ENCODE results near the gene CHAC1. TPM values are rescaled to one million over a fixed set of nuclear protein-coding genes. Genes with fewer than 3 reads are reported as not detected.

Gene CHAC1
- total RNA-seq, 4 donors from 2014 or later = 0.60 to 6.7 (median 2.5) TPM

DNA sequence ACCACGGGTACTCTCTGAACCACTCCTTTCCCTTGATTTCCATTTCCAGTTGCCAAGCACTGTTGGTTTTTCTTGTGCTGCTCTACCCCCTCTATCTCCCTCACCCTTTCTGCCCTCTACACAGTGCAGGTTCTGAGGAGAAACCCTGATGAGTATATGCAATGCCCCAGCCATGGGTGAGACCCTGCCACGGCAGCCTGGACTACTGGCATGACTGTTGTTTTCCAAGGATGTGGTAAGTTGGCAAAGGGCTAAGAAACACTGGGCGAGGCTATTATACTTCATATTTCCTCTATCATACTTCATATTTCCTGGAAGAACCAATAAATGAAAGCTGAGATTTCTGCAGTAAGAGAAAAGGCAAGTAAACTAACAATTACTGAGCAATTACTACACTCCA is 27.9 kb downstream of the CHAC1 start:
- peaks cover 0 to 82% (median 39%) of the 10 kb centered on the region in 4 donors for H3K36me3 ChIP-seq
- H3K9me3 ChIP-seq = no peaks in the 10 kb centered on the region
- intact Hi-C loops (cut with DNase I; ENCODE audit: low total_unique reads) (no loop called here), in situ Hi-C loops (cut with MboI; ENCODE audit: low pct_ligation_motif_present in 1 of 4, low pct_unique_long_range_greater_than_20kb in 1 of 4, low sequenced_read_pairs in 3 of 4) (no loop called here)
- H3K4me1 ChIP-seq = no peaks in the 10 kb centered on the region
- H3K4me3 ChIP-seq = no peak overlapping the region
- TF ChIP-seq POLR2AphosphoS5 (IDR thresholded peaks at IDR 0.05) = no peak
- TF ChIP-seq, protein P1, sequence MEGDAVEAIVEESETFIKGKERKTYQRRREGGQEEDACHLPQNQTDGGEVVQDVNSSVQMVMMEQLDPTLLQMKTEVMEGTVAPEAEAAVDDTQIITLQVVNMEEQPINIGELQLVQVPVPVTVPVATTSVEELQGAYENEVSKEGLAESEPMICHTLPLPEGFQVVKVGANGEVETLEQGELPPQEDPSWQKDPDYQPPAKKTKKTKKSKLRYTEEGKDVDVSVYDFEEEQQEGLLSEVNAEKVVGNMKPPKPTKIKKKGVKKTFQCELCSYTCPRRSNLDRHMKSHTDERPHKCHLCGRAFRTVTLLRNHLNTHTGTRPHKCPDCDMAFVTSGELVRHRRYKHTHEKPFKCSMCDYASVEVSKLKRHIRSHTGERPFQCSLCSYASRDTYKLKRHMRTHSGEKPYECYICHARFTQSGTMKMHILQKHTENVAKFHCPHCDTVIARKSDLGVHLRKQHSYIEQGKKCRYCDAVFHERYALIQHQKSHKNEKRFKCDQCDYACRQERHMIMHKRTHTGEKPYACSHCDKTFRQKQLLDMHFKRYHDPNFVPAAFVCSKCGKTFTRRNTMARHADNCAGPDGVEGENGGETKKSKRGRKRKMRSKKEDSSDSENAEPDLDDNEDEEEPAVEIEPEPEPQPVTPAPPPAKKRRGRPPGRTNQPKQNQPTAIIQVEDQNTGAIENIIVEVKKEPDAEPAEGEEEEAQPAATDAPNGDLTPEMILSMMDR (IDR thresholded peaks at IDR 0.05) = no peak
- TF ChIP-seq EP300 (IDR thresholded peaks at IDR 0.05; ENCODE audit: low read depth) = no peak
- TF ChIP-seq POLR2A (IDR thresholded peaks at IDR 0.05) = no peak
- WGBS, 2 donors (ENCODE audit: low coverage in 1 of 2) = 46 to 78% methylated on average over 2 to 3 of the region's 3 CpGs
- no peak overlapping the region for H3K27ac ChIP-seq
- DNase-seq = no peak
- H3K27me3 ChIP-seq = no peaks in the 10 kb centered on the region

DNA sequence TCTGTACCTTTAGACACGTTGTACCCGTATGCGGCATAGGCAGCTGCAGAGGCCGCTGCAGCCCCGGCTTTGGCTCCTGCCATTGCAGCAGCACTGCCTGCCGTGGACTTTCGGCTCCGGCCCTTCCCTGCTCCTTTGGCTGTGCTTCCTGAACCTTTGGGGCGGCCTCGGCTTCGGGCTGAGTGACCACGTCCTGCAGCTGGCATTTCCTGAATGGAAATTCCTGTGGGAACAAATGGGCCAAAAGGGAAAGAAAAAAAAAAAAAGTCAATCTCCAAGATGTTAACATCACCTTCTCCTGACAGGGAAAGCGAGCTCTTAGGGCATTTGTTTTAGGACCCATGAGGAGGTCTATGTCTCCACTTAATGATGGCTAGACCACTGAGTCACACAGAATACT is 29.6 kb downstream of the CHAC1 start:
- 89% methylated on average over 13 of the region's 13 CpGs; no CpG with 5 or more reads in 1 of the 2 donors for WGBS, 2 donors (ENCODE audit: low coverage in 1 of 2)
- Histone ChIP-seq H3K27ac (no peak overlapping the region), H3K4me1 (no peaks in the 10 kb centered on the region), H3K36me3 (peaks cover 0 to 90% (median 45%) of the 10 kb centered on the region in 4 donors), H3K4me3 (no peak overlapping the region), H3K27me3 (no peaks in the 10 kb centered on the region), H3K9me3 (no peaks in the 10 kb centered on the region)
- in situ Hi-C loops (cut with MboI; ENCODE audit: low pct_ligation_motif_present in 1 of 4, low pct_unique_long_range_greater_than_20kb in 1 of 4, low sequenced_read_pairs in 3 of 4) = no loop called here
- TF ChIP-seq EP300 (IDR thresholded peaks at IDR 0.05; ENCODE audit: low read depth) (no peak), POLR2A (IDR thresholded peaks at IDR 0.05) (no peak), POLR2AphosphoS5 (IDR thresholded peaks at IDR 0.05) (no peak)
- TF ChIP-seq, protein P1 (IDR thresholded peaks at IDR 0.05) = no peak
- DNase-seq = no peak
- intact Hi-C loops (cut with DNase I; ENCODE audit: low total_unique reads) = no loop called here

DNA sequence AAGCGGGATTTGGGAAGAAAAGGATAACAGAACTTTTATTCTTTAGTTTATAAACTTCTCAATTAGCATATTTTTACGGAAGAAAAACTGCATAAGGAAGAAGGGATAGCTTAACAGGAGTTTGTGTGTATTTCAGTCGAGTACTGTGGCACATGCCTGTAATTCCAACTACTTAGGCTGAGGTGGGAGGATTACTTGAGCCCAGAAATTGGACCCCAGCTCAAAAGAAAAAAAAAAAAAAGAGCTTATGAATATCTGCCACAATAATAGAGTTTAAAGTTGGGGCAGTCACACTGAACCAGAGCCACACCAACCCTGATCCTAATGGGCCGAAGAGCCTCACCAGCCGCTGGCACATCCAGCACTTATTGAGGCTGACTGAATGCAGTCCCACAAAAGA is 31.1 kb downstream of the CHAC1 start:
- peaks cover 0 to 86% (median 40%) of the 10 kb centered on the region in 4 donors for H3K36me3 ChIP-seq
- H3K9me3 ChIP-seq = no peaks in the 10 kb centered on the region
- H3K27me3 ChIP-seq = no peaks in the 10 kb centered on the region
- WGBS, 2 donors (ENCODE audit: low coverage in 1 of 2) = 95 to 97% methylated on average over 5 of the region's 5 CpGs
- no peak for DNase-seq
- intact Hi-C loops (cut with DNase I; ENCODE audit: low total_unique reads) (no loop called here), in situ Hi-C loops (cut with MboI; ENCODE audit: low pct_ligation_motif_present in 1 of 4, low pct_unique_long_range_greater_than_20kb in 1 of 4, low sequenced_read_pairs in 3 of 4) (no loop called here)
- TF ChIP-seq, protein P1 (IDR thresholded peaks at IDR 0.05) = no peak
- no peak for TF ChIP-seq POLR2AphosphoS5 (IDR thresholded peaks at IDR 0.05)
- TF ChIP-seq POLR2A (IDR thresholded peaks at IDR 0.05) = no peak
- TF ChIP-seq EP300 (IDR thresholded peaks at IDR 0.05; ENCODE audit: low read depth) = no peak
- no peaks in the 10 kb centered on the region for H3K4me1 ChIP-seq
- H3K27ac ChIP-seq = no peak overlapping the region
- H3K4me3 ChIP-seq = no peak overlapping the region

DNA sequence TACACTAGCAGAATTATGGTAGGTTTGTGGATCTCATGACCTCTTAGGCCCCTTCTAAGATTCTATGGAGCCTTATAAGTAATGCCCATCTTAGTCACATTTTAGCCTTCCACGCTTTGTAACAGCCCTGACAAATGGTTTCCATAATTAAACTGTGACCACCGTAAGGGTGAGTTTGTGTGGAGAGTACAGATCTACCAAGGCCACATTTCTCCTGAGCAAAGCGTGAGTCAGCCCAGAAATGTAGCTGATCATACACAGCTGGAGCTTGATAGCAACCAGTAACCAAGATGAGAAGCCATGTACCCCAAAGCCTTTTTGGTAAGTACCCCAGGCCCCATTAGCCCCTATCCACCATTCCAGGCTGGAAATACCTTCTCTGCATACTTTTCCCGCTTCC is 31.7 kb downstream of the CHAC1 start:
- TF ChIP-seq, protein P1 (IDR thresholded peaks at IDR 0.05) = no peak
- TF ChIP-seq POLR2A (IDR thresholded peaks at IDR 0.05) (no peak), POLR2AphosphoS5 (IDR thresholded peaks at IDR 0.05) (no peak), EP300 (IDR thresholded peaks at IDR 0.05; ENCODE audit: low read depth) (no peak)
- 96 to 100% methylated on average over 2 to 4 of the region's 4 CpGs for WGBS, 2 donors (ENCODE audit: low coverage in 1 of 2)
- Histone ChIP-seq H3K4me1 (no peaks in the 10 kb centered on the region), H3K27me3 (no peaks in the 10 kb centered on the region), H3K4me3 (no peak overlapping the region), H3K36me3 (peaks cover 0 to 80% (median 37%) of the 10 kb centered on the region in 4 donors), H3K9me3 (no peaks in the 10 kb centered on the region), H3K27ac (no peak overlapping the region)
- in situ Hi-C loops (cut with MboI; ENCODE audit: low pct_ligation_motif_present in 1 of 4, low pct_unique_long_range_greater_than_20kb in 1 of 4, low sequenced_read_pairs in 3 of 4) (no loop called here), intact Hi-C loops (cut with DNase I; ENCODE audit: low total_unique reads) (no loop called here)
- no peak for DNase-seq

All from transverse colon (tissue), 4 donors.